Mononuclear cell (primary cell): ENCODE results near the gene RAB11FIP4. TPM values are rescaled to one million over a fixed set of nuclear protein-coding genes. Genes with fewer than 3 reads are reported as not detected.
"Not testable (repeated sequence)": the region's sequence is repeated elsewhere in the genome, so short reads cannot be mapped to it uniquely, and the experiment has no call there.

Experiments
- H3K27me3 ChIP-seq: 2 replicates; pipeline ENCODE4 v1.6.0; 2011; ENCODE audit warnings: low read length, control low read depth; ENCODE audit not compliant: insufficient read depth
- H3K4me1 ChIP-seq: 2 replicates; pipeline ENCODE4 v1.5.1; 2011; ENCODE audit warnings: mild to moderate bottlenecking, low read length, control low read depth; ENCODE audit not compliant: insufficient read depth
- H3K4me3 ChIP-seq: 2 replicates; pipeline ENCODE4 v1.5.1; 2011; ENCODE audit warnings: mild to moderate bottlenecking, low read length, moderate library complexity
- H3K9me3 ChIP-seq: 2 replicates; pipeline ENCODE4 v1.5.1; 2011; ENCODE audit warnings: low read depth, mild to moderate bottlenecking, control low read depth, low read length
- total RNA-seq: library from RNA; depleted of rRNA; stranded (reverse); fragments of >200 nt; gene quantifications from one replicate; pipeline ENCODE4 v1.2.3, GENCODE V29; 2012

RAB11FIP4 gene
- total RNA-seq, 1 donor: 48.0 TPM

DNA sequence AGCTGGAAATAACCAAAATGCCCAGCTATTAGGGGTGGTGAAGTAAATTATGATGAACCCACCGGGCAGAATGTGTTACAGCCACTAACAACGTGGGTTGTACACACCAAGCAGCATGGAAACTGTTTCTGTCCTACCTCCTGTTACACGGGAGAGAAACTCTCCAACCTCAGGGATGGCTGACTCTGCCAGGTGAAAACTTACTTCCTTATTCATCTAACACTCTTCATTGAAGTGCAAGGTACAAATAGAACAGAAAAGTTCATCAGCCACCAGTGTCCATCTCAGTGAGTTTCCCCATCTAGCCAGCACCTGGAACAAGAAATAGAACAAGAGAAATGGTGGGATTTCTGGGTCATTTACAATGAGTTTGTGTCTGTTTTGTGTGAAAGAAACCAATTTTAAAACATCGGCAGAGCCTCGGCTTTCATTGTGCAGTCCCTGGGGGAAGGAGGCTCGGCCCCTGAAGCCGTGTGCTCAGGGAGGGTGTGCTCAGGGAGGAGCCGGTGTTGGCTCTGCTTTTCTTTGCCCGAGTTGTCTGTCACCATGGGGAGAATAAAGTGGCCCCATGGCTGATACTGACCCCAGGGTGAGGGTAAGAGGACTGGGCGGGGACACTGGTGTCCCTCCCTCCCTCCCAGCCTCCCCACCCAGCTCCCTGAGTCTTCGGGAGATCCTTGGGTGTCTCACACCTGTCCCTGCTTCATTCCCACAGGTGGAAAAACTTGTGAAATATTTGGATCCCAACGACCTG lies 39.8 kb downstream of the RAB11FIP4 start:
- H3K27me3 ChIP-seq: no peaks in the 10 kb centered on the region
- no peak overlapping the region for H3K4me3 ChIP-seq
- peaks cover 9% of the 10 kb centered on the region for H3K4me1 ChIP-seq
- H3K9me3 ChIP-seq: no peaks in the 10 kb centered on the region

DNA sequence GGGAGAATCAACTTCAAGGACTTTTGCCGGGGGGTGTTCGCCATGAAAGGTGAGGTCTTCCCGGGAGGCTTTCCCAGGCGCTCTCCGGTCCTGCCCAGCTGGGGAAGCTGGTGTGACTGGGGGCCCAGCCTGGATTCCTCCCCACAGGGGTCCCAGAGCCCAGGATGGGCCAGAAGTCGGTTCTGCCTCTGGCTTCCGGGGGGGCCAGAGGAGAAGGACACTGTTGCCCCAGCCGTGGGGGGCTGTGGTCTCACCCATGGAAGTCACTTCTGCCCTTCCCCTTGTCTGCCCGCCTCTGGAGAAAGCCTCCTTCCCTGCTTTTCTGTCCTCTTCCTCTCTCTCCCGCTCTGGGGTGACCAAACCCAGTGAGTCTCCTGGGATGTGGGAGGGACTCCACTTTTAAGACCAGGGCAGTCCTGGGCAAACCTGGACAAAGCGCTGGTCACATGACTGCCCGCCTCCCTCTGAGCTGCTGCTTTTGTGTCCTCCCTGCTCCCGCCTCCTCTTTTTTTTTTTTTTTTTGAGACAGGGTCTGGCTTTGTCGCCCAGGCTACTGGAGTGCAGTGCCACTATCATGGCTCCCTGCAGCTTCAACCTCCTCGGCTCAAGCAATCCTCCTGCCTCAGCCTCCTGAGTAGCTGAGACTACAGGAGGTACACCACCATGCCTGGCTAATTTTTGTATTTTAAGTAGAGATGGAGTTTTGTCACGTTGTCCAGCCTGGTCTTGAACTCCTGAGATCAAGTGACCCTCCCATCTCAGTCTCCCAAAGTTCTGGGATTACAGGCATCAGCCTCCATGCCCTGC lies 40.6 kb downstream of the RAB11FIP4 start:
- Histone ChIP-seq H3K4me1 (peaks cover 9% of the 10 kb centered on the region), H3K9me3 (no peaks in the 10 kb centered on the region), H3K4me3 (no peak overlapping the region), H3K27me3 (no peaks in the 10 kb centered on the region)

DNA sequence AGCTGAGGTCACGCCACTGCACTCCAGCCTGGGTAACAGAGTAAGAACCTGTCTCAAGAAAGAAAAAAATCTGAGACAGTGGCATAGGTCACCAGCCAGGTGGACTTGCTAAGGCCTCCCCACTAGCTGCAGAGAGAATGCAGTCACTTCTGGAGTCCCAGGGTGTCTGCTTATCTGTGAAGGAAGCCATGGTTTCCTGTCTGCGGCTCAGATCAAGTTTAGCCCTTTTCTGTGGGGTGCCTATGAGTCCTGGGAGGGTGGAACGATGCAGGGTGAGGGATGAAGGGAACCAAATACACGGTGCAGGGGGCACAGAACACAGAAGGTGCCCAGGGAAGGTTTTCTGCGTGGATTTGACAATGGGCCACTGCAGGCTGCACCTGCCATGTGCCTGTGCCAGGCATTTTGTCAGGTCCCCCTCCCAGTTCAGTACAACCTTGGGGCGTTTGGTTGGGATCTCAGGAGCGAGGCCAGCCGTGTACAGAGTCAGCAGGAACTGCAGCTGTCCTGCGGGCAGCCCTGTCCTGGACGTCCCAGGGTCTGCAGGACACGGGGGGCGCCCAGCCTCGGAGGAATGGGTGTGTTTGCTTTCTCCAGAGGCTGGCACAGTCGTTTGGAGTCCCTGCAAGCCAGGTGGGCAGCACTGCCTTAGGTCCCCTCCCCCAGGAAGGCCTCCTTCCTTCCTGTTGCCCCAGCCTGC lies 41.8 kb downstream of the RAB11FIP4 start:
- H3K27me3 ChIP-seq: no peaks in the 10 kb centered on the region
- no peak overlapping the region for H3K4me3 ChIP-seq
- no peaks in the 10 kb centered on the region for H3K9me3 ChIP-seq

DNA sequence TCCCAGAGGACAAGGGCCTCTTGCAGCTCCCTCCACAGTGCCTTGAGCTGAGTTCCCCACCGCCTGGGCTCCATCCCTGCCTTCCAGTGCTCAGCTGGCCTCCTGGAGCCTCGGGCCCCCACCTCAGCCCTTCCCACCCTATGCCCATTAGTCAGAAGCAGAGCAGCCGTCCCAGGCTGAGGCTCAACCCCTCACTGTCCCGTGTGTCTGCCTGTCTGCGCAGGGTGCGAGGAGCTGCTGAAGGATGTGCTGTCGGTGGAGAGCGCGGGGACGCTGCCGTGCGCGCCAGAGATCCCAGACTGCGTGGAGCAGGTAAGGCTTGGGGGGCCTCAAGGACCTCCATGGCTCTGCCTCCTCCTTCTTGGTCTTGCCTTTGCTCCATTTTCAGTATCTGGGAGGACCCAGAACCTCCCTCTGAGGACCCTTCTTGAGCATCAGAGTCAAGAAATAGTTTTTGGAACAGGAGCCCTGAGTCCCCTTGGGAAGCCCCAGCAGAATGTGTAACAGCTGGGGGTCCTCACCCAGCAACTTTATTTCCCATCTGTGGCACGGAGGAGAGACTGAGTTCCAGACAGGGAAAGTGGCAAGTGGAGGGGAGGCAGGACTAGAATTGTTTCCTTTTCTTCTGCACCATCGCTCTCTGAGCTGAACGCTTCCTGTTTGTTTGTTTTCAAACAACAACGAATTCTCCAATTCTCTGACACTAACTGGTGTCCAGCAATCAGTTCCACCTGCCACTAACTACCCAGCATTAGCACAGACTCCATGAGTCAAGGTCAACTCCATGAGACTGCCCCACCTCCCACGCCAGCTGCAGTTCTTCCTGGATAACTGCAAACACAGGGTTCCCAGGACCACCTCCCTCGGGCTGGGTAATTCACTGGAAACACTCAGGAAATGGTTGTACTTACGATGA lies 42.6 kb downstream of the RAB11FIP4 start:
- H3K9me3 ChIP-seq: no peaks in the 10 kb centered on the region
- no peak overlapping the region for H3K4me3 ChIP-seq
- H3K4me1 ChIP-seq: peaks cover 9% of the 10 kb centered on the region
- H3K27me3 ChIP-seq: no peaks in the 10 kb centered on the region

More for the DNA sequence above, 41.8 kb downstream of the RAB11FIP4 start:
- peaks cover 9% of the 10 kb centered on the region for H3K4me1 ChIP-seq

DNA sequence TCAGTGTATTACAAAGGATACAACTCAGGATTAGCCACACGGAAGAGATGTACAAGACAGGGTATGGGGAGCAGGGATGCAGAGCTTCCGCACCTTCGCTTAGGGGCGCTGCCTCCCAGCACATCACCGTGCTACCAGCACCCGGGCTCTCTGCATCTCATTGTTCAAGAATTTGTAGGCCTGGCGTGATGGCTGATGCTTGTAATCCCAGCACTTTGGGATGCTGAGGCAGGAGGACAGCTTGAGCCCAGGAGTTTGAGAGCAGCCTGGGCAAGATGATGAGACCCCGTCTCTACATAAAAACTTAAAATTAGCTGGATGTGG lies 43.2 kb downstream of the RAB11FIP4 start:
- Histone ChIP-seq H3K9me3 (no peaks in the 10 kb centered on the region), H3K27me3 (no peaks in the 10 kb centered on the region), H3K4me1 (peaks cover 9% of the 10 kb centered on the region), H3K4me3 (no peak overlapping the region)

DNA sequence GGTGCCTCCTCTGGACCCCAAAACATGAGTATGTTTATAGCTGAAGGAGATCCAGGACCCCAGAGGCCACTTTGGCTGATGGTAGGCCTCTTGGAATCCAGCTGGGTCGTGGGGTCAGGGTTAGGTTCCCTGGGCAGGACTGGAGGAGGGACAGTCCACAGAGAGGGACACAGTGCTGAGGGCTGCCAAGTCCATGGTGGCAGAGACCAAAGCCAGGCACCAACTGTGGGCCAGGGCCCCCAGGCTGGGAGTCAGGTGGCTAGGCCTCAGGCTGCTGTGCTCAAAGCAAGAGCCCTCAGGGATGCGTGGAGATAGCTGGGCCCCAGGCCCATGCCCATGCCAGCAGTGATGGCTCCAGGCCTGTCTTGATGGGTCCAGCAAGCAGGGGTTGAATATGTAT lies 44.1 kb downstream of the RAB11FIP4 start:
- H3K4me3 ChIP-seq: no peak overlapping the region
- H3K27me3 ChIP-seq: no peaks in the 10 kb centered on the region
- H3K4me1 ChIP-seq: peaks cover 9% of the 10 kb centered on the region
- H3K9me3 ChIP-seq: no peaks in the 10 kb centered on the region

DNA sequence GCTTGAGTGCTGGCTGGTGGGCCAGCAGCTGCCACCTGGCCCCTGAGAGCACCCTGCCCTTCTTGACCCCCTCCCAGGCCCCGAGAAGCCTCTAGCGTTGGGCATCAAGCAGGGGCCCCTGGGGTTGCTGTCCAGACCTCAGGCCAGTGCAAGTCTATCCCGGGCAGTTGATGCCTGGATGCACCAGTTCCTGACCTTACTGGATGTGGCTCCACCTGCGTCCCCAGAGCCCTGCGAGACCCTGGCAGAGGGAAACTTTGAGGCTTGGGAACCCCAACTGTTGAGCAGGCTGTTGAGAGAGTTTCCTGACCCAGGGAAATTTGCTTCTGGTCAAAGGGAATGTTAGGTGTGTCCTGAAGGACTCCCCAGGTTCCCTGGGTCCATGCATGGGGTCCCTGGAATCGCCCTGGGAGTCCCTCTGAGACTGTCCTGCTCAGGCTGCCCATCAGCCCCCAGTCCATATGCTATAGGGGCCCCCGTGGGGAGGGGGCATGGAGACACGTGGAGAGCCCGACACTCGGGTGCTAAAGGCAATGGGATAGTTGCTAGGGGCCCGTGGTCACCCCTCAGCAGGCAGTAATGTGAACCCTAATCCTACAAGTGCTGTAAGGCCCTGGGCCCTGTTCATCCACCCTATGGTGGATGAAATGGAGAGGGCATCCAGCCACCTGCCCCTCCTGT lies 46.4 kb downstream of the RAB11FIP4 start:
- Histone ChIP-seq H3K4me1 (peaks cover 7% of the 10 kb centered on the region), H3K27me3 (no peaks in the 10 kb centered on the region), H3K4me3 (no peak overlapping the region), H3K9me3 (no peaks in the 10 kb centered on the region)

DNA sequence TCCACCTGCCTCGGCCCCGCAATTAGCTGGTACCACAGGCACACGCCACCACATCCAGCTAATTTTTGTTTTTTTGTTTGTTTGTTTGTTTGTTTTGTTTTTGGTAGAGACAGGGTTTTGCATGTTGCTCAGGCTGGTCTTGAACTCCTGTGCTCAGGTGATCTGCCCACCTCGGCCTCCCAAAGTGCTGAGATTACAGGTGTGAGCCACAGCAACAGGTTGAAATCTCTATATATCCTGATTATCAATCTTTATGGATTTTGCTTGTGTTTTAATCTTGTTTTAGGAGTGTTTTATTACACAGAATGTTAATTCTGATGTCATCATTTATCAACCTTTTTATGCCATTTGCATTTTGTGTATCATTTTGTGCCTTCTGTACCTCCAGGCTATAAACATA lies 48.2 kb downstream of the RAB11FIP4 start:
- Histone ChIP-seq H3K27me3 (no peaks in the 10 kb centered on the region), H3K9me3 (no peaks in the 10 kb centered on the region), H3K4me1 (no peaks in the 10 kb centered on the region), H3K4me3 (no peak overlapping the region)

DNA sequence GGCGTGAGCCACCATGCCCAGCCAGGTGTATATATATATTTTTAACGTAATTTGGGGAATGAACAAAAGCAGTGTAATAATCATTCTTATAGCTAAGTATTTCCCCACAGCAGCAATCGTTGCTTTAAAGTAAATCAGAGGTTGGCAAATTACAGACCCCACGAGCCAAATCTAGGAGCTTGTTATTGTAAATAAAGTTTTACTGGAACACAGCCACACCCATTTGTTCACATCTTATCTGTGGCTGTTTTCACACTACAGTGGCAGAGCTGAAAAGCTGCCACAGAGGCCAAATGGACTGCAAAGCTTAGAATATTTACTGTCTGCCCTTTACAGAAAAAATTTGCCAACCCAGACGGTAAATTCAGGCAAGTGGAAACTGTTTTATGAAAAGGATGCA lies 50.8 kb downstream of the RAB11FIP4 start:
- Histone ChIP-seq H3K4me3 (no peak overlapping the region), H3K27me3 (no peaks in the 10 kb centered on the region), H3K9me3 (no peaks in the 10 kb centered on the region), H3K4me1 (no peaks in the 10 kb centered on the region)

DNA sequence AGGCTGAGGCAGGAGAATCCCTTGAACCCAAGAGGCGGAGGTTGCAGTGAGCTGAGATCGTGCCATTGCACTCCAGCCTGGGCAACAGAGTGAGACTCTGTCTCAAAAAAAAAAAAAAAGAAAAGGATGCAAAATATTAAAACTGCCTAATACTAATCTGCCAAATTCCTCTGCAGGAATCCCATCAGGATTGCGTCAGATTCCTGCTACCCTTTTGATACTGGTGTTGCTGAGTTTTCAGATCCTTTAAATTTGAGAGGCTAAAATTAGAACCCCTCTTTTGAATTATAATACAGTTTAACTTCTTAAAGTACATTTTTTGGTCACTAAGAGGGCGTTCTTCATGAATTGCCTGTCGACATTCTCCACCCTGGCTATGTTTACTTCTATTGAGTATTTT lies 51.4 kb downstream of the RAB11FIP4 start:
- not testable (repeated sequence) for H3K4me1 ChIP-seq, H3K4me3 ChIP-seq, H3K9me3 ChIP-seq, H3K27me3 ChIP-seq

DNA sequence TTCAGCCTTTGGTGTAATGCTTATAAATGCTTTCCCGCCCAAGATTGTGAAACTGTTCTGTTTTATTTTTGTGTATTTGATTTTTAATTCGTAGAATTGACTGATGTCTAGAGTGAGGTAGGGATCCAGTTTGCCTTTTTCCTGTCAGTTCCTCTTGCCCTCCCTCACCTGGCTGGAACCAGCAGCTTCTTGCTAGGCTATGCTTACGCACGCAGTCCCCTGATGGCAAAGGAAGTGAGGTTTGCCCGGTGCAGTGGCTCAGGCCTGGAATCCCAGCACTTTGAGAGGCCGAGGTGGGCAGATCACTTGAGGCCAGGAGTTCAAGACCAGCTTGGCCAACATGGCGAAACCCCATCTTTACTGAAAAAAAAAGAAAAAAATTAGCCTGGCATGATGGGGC lies 51.9 kb downstream of the RAB11FIP4 start:
- no peaks in the 10 kb centered on the region for H3K9me3 ChIP-seq
- no peak overlapping the region for H3K4me3 ChIP-seq
- no peaks in the 10 kb centered on the region for H3K27me3 ChIP-seq
- no peaks in the 10 kb centered on the region for H3K4me1 ChIP-seq

DNA sequence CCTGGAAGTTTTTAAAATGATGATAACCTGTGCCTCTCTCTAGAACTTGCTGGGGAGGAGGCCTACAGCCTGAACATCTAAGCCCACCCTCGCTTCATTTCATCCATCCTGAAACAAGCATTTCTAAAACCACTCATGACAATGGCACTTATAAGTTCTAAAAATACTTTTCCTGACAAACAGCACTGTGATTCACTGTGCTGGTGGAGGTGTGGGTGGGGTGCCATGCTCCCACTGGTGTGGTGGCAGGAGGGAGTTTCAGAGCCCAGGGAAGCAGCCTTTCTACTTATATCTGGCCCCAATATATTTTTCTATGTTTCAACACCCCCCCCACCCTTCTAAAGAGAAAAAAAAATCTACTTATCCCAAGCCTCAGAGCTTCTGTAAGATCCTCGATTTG lies 52.6 kb downstream of the RAB11FIP4 start:
- H3K4me1 ChIP-seq: no peaks in the 10 kb centered on the region
- no peaks in the 10 kb centered on the region for H3K27me3 ChIP-seq
- H3K9me3 ChIP-seq: no peaks in the 10 kb centered on the region
- no peak overlapping the region for H3K4me3 ChIP-seq

DNA sequence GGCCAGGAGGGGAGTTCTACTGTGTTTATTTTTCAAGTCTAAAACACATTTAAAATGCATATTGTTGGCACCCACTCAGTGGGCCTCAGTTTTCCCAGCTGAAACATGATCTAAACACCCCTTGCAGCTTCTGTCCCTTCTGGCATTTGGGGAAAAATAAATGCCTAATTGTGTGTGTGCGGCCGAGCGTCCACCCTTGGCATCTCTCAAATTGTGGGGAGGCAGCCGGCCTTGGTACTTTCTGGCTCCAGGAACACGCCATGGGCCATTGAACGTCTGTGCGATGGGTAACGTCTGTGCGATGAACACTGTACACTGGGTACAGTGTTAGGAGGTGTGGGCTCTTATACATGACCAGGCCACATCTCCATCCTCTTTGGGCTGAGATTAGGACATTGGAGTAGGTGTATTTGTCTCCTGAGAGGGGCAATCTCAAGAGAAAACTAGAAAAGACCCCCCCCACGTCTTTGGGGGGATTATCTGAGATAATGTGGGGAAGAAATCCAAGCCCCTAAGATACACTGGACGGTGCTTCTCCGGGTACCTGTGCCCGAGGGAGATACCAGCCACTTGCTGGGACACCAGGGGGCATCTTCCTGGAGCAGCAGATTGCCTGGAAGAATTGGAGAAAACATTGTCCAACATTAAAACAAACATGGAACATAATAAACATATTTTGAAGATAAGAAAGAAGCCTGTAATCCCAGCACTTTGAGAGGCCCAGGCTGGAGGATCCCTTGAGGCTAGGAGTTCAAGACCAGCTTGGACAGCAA lies 54.9 kb downstream of the RAB11FIP4 start:
- peaks cover 6% of the 10 kb centered on the region for H3K4me1 ChIP-seq
- no peaks in the 10 kb centered on the region for H3K9me3 ChIP-seq
- H3K4me3 ChIP-seq: no peak overlapping the region
- no peaks in the 10 kb centered on the region for H3K27me3 ChIP-seq
